HepG2 (cell line): ENCODE measurements around the gene RERE. TPM values are rescaled to one million over a fixed set of nuclear protein-coding genes. Genes with fewer than 3 reads are reported as not detected.
A peak's percentile ranks its signal among the peaks of the same experiment; 100 is the strongest.

Experiments used
- ADNP ChIP-seq: sonication (generic); formaldehyde crosslinking; IDR thresholded peaks from 2 replicates; pipeline ENCODE4 v1.4.0; 2020; ENCODE audit warnings: missing genetic modification reagents
- AGO1 ChIP-seq: fragments of 200-400 bp; formaldehyde crosslinking; IDR thresholded peaks from 2 replicates; pipeline ENCODE4 v1.6.1; 2017; ENCODE audit warnings: mild to moderate bottlenecking, low read depth, low read length, moderate library complexity; ENCODE audit not compliant: poor library complexity, severe bottlenecking
- CENPT ChIP-seq: sonication (generic); formaldehyde crosslinking; IDR thresholded peaks from 2 replicates; pipeline ENCODE4 v1.8.0; 2022; ENCODE audit warnings: low read depth, mild to moderate bottlenecking, moderate library complexity, missing genetic modification reagents
- CREM ChIP-seq, 2 experiments: sonication (generic) in 1 of 2; formaldehyde crosslinking in 1 of 2; IDR thresholded peaks; 2 replicates each; pipeline versions ENCODE4 v1.4.0 to v1.6.1; 2016 to 2020; ENCODE audit warnings: antibody characterized with exemption in 1 of 2, mild to moderate bottlenecking in 1 of 2, missing genetic modification reagents in 1 of 2
- DMAP1 ChIP-seq: IDR thresholded peaks from 2 replicates; pipeline ENCODE4 v1.6.1; 2016
- ELF4 ChIP-seq: sonication (generic); formaldehyde crosslinking; IDR thresholded peaks from 2 replicates; pipeline ENCODE4 v1.5.0; 2020; ENCODE audit warnings: missing genetic modification reagents, mild to moderate bottlenecking, moderate library complexity, borderline replicate concordance
- ETV6 ChIP-seq: sonication (generic); formaldehyde crosslinking; conservative IDR thresholded peaks from 2 replicates; pipeline ENCODE4 v1.4.0; 2020; ENCODE audit warnings: missing genetic modification reagents
- GABPB1 ChIP-seq: IDR thresholded peaks from 2 replicates; pipeline ENCODE4 v1.6.1; 2016; ENCODE audit warnings: mild to moderate bottlenecking, missing genetic modification reagents, moderate library complexity, missing compliant biosample characterization
- GFI1 ChIP-seq: sonication (generic); formaldehyde crosslinking; IDR thresholded peaks from 2 replicates; pipeline ENCODE4 v1.5.0; 2020; ENCODE audit warnings: missing genetic modification reagents, mild to moderate bottlenecking, borderline replicate concordance
- GMEB2 ChIP-seq: IDR thresholded peaks from 2 replicates; pipeline ENCODE4 v1.6.1; 2016; ENCODE audit warnings: missing biosample characterization, missing genetic modification reagents, low read depth
- HOXA3 ChIP-seq: sonication (generic); formaldehyde crosslinking; IDR thresholded peaks from 2 replicates; pipeline ENCODE4 v1.5.0; 2020; ENCODE audit warnings: missing genetic modification reagents
- JDP2 ChIP-seq: sonication (generic); formaldehyde crosslinking; IDR thresholded peaks from 2 replicates; pipeline ENCODE4 v1.8.1; 2022; ENCODE audit warnings: missing genetic modification reagents, borderline replicate concordance
- JUN ChIP-seq: sonication (generic); formaldehyde crosslinking; IDR thresholded peaks from 2 replicates; pipeline ENCODE4 v1.4.0; 2020; ENCODE audit warnings: mild to moderate bottlenecking, missing genetic modification reagents
- KLF11 ChIP-seq: IDR thresholded peaks from 2 replicates; pipeline ENCODE4 v1.6.1; 2016; ENCODE audit warnings: missing compliant biosample characterization
- MAX ChIP-seq: IDR thresholded peaks from 2 replicates; pipeline ENCODE4 v1.6.1; 2012; ENCODE audit warnings: inconsistent platforms
- PAX8 ChIP-seq: sonication (generic); formaldehyde crosslinking; IDR thresholded peaks from 2 replicates; pipeline ENCODE4 v1.8.0; 2022; ENCODE audit warnings: mild to moderate bottlenecking, missing genetic modification reagents, borderline replicate concordance
- PCBP2 ChIP-seq: fragments of 200-400 bp; formaldehyde crosslinking; optimal IDR thresholded peaks from 2 replicates; pipeline ENCODE3; 2018; ENCODE audit warnings: low read length, low read depth; ENCODE audit not compliant: poor library complexity, severe bottlenecking
- PRMT3 ChIP-seq: sonication (generic); formaldehyde crosslinking; IDR thresholded peaks from 2 replicates; pipeline ENCODE4 v1.8.1; 2022; ENCODE audit warnings: low read depth, mild to moderate bottlenecking, moderate library complexity, missing genetic modification reagents, borderline replicate concordance
- SAP130 ChIP-seq: IDR thresholded peaks from 2 replicates; pipeline ENCODE4 v1.6.1; 2016; ENCODE audit warnings: low read depth
- TAF1 ChIP-seq: sonication (generic); formaldehyde crosslinking; IDR thresholded peaks from 2 replicates; pipeline ENCODE4 v1.4.0; 2020; ENCODE audit warnings: missing genetic modification reagents
- ZMAT3 ChIP-seq: sonication (generic); formaldehyde crosslinking; conservative IDR thresholded peaks from 2 replicates; pipeline ENCODE4 v1.7.0; 2021; ENCODE audit warnings: missing genetic modification reagents
- ZNF101 ChIP-seq: sonication (generic); formaldehyde crosslinking; IDR thresholded peaks from 2 replicates; pipeline ENCODE4 v1.4.0; 2020; ENCODE audit warnings: mild to moderate bottlenecking, low read depth, missing genetic modification reagents, borderline replicate concordance
- ZNF180 ChIP-seq: sonication (generic); formaldehyde crosslinking; IDR thresholded peaks from 2 replicates; pipeline ENCODE4 v1.4.0; 2020; ENCODE audit warnings: low read depth, missing genetic modification reagents, borderline replicate concordance
- ZNF256 ChIP-seq: sonication (generic); formaldehyde crosslinking; conservative IDR thresholded peaks from 2 replicates; pipeline ENCODE4 v1.4.0; 2020; ENCODE audit warnings: missing genetic modification reagents
- ZNF543 ChIP-seq: sonication (generic); formaldehyde crosslinking; IDR thresholded peaks from 2 replicates; pipeline ENCODE4 v1.4.0; 2020; ENCODE audit warnings: mild to moderate bottlenecking, missing genetic modification reagents
- ZNF713 ChIP-seq: sonication (generic); formaldehyde crosslinking; IDR thresholded peaks from 2 replicates; pipeline ENCODE4 v1.4.0; 2020; ENCODE audit warnings: mild to moderate bottlenecking, missing genetic modification reagents
- polyA plus RNA-seq, 8 experiments: library from polyadenylated mRNA; depleted of rRNA in 3 of 8; stranded (reverse) in 7 of 8; unstranded in 1 of 8; fragments of >200 nt; fragmentation: Illumina TruSeq in 4 of 8; extraction: Trizol in 4 of 8; gene quantifications; 2 replicates each; pipeline versions ENCODE4 v1.2.1 to v1.2.3, GENCODE V29; 2011 to 2016; ENCODE audit warnings: low read depth in 4 of 8, missing spikeins in 1 of 8, mixed read lengths in 1 of 8; ENCODE audit not compliant: insufficient read depth in 1 of 8
- total RNA-seq, 5 experiments: library from RNA; depleted of rRNA; stranded (reverse); fragments of >200 nt; fragmentation: Illumina TruSeq; extraction: Trizol; gene quantifications; 2 replicates each; pipeline ENCODE4 v1.2.3, GENCODE V29; 2016; ENCODE audit warnings: low read depth in 1 of 5

RERE gene
- total and polyA plus RNA-seq, 2 of the 13 experiments (the other 11 are each of a cell fraction or from before 2014, with no cell fraction given) = 18.3 to 21.9 TPM

GRCh38 chr1:8314346-8315280 is 502.8 kb downstream of the RERE start (continued):
- TF ChIP-seq SAP130 (CRISPR knock-in tag) = peak; percentile 69; the same call in 1 of the 2 replicates
- no peak for TF ChIP-seq DMAP1 (CRISPR knock-in tag)
- no peak for TF ChIP-seq ADNP
- TF ChIP-seq CENPT (CRISPR knock-in tag) = no peak
- TF ChIP-seq GFI1 (CRISPR knock-in tag) = 0 out of 2 replicates have a peak, but pooled peaks have one; percentile 20
- TF ChIP-seq PCBP2 = no peak
- TF ChIP-seq JDP2 = no peak
- TF ChIP-seq JUN (CRISPR knock-in tag) = no peak
- no peak; the same call in 1 of the 2 replicates for TF ChIP-seq GABPB1
- TF ChIP-seq ZNF256 = no peak
- TF ChIP-seq KLF11 (CRISPR knock-in tag) = 0 out of 2 replicates have a peak, but pooled peaks have one; percentile 49
- peak; percentile 46; the same call in 1 of the 2 replicates for TF ChIP-seq ZNF713 (CRISPR knock-in tag)
- TF ChIP-seq PAX8 = no peak
- TF ChIP-seq HOXA3 = no peak
- TF ChIP-seq ZMAT3 (CRISPR knock-in tag) = no peak
- TF ChIP-seq ELF4 (CRISPR knock-in tag) = no peak
- peak; percentile 41; the same call in 1 of the 2 replicates for TF ChIP-seq TAF1 (CRISPR knock-in tag)
- no peak for TF ChIP-seq ZNF180 (CRISPR knock-in tag)
- no peak for TF ChIP-seq ETV6 (CRISPR knock-in tag)
- no peak for TF ChIP-seq CREM (IDR thresholded peaks at IDR 0.05)
- TF ChIP-seq CREM (CRISPR knock-in tag; IDR thresholded peaks at IDR 0.05) = no peak
- TF ChIP-seq MAX = no peak
- no peak for TF ChIP-seq AGO1
- TF ChIP-seq PRMT3 (CRISPR knock-in tag) = no peak
- no peak for TF ChIP-seq GMEB2 (CRISPR knock-in tag)
- TF ChIP-seq ZNF101 (CRISPR knock-in tag) = no peak
- no peak for TF ChIP-seq ZNF543 (CRISPR knock-in tag)
